ENCODE measurements around the gene OR4C11.

Gene OR4C11

DNA sequence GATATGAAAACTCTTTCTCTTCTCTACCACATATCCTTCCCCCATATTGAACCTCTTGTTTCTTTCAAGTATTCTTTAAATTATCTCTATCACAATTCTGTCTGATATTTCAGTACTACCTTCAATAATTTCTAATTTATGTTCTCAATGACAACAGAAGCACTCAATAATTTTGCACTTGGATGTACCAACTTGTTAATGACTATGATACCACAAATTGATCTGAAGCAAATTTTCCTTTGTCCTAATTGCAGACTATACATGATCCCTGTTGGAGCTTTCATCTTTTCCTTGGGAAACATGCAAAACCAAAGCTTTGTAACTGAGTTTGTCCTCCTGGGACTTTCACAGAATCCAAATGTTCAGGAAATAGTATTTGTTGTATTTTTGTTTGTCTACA is 53.3 kb downstream of the OR4C11 start, which contains the start of gene OR4C15:
Gene OR4C15, plus strand, starts transcription at position 301 of the 400 bp plus-strand sequence. Its CDS starts 0 bp downstream, at position 301.
- TF ChIP-seq, protein P1, sequence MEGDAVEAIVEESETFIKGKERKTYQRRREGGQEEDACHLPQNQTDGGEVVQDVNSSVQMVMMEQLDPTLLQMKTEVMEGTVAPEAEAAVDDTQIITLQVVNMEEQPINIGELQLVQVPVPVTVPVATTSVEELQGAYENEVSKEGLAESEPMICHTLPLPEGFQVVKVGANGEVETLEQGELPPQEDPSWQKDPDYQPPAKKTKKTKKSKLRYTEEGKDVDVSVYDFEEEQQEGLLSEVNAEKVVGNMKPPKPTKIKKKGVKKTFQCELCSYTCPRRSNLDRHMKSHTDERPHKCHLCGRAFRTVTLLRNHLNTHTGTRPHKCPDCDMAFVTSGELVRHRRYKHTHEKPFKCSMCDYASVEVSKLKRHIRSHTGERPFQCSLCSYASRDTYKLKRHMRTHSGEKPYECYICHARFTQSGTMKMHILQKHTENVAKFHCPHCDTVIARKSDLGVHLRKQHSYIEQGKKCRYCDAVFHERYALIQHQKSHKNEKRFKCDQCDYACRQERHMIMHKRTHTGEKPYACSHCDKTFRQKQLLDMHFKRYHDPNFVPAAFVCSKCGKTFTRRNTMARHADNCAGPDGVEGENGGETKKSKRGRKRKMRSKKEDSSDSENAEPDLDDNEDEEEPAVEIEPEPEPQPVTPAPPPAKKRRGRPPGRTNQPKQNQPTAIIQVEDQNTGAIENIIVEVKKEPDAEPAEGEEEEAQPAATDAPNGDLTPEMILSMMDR (IDR thresholded peaks at IDR 0.05): no peak
